GM06990 (cell line): ENCODE data around the gene SDCCAG8.

Experiments
- DNase-seq: peaks from one replicate; pipeline ENCODE4 v3.0.0-alpha.2; 2011; ENCODE audit not compliant: insufficient read length; ENCODE audit errors: extremely low read depth
- H3K27me3 ChIP-seq: replicated peaks from 2 replicates; pipeline ENCODE4 v1.6.0; 2011; ENCODE audit warnings: low read length; ENCODE audit not compliant: control insufficient read depth, insufficient read depth
- H3K36me3 ChIP-seq: 2 replicates; pipeline ENCODE4 v1.5.1; 2011; ENCODE audit warnings: low read length; ENCODE audit not compliant: control insufficient read depth, insufficient read depth
- H3K4me3 ChIP-seq: replicated peaks from 2 replicates; pipeline ENCODE4 v1.5.1; 2011; ENCODE audit warnings: low read depth, mild to moderate bottlenecking, control low read depth, low read length
- CTCF ChIP-seq: IDR thresholded peaks from 2 replicates; pipeline ENCODE4 v1.5.1; 2011; ENCODE audit warnings: low read length, control low read depth, mild to moderate bottlenecking, inconsistent platforms; ENCODE audit not compliant: insufficient read depth, poor library complexity, severe bottlenecking

The SDCCAG8 gene

DNA sequence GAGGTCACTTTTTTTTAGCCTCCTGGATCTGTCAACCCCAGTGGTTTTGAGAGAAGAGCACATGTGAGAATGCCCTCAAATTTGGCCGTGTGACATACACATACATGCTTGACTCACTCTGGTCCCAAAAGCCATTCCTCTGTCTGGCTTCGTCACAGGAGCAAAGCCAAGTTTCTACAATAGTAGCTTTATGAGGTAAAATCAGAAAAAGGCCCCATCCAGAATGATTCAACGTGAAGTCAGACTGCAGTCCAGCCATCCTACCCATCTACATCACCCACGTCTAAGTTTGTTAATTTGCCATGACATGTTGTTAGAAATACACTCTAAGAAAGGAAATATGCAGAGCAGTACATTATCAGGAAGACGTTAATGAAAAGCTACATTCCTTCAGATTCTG lies 245.2 kb downstream of the SDCCAG8 start:
- TF ChIP-seq CTCF: no peak
- DNase-seq: no peak
- Histone ChIP-seq H3K4me3 (no peak overlapping the region), H3K36me3 (no peaks in the 10 kb centered on the region; the same call in 1 of the 2 replicates), H3K27me3 (no peaks in the 10 kb centered on the region)

DNA sequence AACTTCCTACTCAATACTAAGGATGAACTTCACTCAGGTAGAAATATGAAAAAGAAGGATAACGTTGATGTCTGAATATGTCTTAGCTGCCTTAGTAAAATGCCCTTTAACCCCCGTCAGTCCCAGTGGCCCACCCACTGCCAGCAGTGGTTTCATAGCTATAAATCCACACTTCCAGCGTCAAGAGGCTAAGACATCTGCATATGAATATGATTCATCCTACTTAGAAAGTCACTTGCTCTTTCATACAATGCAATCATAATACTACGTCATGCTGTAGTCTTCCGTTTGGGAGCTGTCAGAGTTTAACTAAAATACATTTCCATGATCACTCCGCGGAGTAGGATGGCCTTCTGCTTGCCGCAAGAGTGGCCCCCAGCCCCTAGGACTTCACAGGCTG lies 247.3 kb downstream of the SDCCAG8 start:
- DNase-seq: no peak
- Histone ChIP-seq H3K4me3 (no peak overlapping the region), H3K27me3 (no peaks in the 10 kb centered on the region), H3K36me3 (no peaks in the 10 kb centered on the region; the same call in 1 of the 2 replicates)
- TF ChIP-seq CTCF: no peak

- DNase-seq: no peak
- TF ChIP-seq CTCF: no peak
- no peaks in the 10 kb centered on the region for H3K36me3 ChIP-seq
- H3K27me3 ChIP-seq: no peaks in the 10 kb centered on the region
- no peak overlapping the region for H3K4me3 ChIP-seq
Measured at GRCh38 chr1:243505986-243506689, 250.3 kb downstream of the SDCCAG8 start.

DNA sequence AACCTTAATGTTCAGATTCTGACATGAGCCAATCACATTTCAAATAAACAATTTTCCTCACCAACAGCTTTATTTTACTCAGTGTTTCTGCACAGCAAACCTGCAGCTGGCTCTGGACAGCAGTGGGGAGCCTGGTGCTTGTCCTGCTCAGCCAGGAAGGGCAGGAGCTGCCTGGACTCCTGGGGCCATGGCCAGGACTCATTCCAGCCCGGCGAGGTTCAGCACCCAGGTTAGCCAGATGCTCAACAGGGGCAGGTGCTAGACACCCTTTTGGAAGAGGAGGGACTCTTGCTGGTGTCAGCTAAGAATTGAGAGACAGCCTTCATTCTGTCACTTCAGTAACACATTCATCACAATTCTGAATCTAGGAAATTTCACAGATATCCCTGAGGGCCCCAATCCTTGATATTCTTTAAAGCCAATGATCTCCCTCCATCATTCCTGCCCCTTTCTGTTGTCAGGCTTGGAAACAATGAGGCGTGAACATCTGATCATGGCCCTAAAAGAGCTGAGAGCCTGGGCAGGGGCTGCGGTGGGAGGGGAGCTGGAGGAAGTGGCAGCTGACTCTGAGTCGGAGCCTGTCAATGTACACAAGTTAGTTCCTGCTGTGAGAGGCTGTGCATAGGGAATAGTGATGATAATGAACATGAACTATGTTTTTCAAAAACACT lies 251.3 kb downstream of the SDCCAG8 start:
- DNase-seq: no peak
- Histone ChIP-seq H3K4me3 (no peak overlapping the region), H3K27me3 (no peaks in the 10 kb centered on the region), H3K36me3 (no peaks in the 10 kb centered on the region)
- no peak for TF ChIP-seq CTCF

DNA sequence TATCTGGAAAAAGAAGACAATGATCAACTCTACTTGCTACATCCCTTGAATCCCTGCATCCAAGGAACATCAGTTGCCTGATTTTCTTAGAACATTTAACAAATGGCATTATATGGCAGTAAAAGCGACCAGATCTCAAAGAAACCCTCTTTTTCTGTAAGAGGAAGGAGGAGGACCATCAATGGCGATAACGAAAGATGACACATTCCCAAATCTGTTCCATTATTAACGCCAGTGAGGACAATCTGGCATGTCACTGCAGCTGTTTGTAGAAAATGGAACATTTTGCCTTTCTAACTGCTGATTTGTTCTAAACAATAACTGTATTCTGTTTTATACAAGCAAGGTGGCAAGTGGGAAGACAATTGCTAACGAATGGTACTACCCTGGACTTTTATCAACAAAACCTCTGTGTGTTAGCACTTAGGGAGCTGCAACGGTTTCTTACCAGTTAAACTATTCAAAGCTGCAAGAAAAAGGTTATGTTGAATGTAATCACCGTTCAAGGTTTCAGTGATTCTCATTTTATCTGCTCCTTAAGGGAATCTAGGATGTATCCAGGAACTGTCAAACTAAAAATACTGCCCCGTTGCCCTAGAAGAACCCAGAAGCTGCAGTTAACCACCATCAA lies 251.9 kb downstream of the SDCCAG8 start:
- H3K36me3 ChIP-seq: no peaks in the 10 kb centered on the region
- DNase-seq: no peak
- TF ChIP-seq CTCF: no peak

More for the DNA sequence above, 251.9 kb downstream of the SDCCAG8 start:
- Histone ChIP-seq H3K4me3 (no peak overlapping the region), H3K27me3 (no peaks in the 10 kb centered on the region)
